Measurements from ENCODE around the gene LYRM2.

DNA sequence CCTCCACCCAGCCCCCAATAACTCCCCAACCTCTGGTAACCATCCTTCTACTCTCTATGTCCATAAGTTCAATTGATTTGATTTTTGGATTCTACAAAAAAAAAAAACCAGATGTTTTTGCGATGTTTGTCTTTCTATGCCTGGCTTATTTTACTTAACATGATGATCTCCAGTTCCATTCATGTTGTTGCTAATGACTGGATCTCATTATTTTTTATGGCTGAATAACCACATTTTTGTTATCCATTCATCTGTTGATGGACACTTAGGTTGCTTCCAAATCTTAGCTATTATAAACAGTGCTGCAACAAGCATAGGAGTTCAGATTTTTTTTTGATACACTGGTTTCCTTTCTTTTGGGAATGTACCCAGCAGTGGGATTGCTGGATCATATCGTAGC lies 98.8 kb downstream of the LYRM2 start:
- TF ChIP-seq, protein P1, sequence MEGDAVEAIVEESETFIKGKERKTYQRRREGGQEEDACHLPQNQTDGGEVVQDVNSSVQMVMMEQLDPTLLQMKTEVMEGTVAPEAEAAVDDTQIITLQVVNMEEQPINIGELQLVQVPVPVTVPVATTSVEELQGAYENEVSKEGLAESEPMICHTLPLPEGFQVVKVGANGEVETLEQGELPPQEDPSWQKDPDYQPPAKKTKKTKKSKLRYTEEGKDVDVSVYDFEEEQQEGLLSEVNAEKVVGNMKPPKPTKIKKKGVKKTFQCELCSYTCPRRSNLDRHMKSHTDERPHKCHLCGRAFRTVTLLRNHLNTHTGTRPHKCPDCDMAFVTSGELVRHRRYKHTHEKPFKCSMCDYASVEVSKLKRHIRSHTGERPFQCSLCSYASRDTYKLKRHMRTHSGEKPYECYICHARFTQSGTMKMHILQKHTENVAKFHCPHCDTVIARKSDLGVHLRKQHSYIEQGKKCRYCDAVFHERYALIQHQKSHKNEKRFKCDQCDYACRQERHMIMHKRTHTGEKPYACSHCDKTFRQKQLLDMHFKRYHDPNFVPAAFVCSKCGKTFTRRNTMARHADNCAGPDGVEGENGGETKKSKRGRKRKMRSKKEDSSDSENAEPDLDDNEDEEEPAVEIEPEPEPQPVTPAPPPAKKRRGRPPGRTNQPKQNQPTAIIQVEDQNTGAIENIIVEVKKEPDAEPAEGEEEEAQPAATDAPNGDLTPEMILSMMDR (IDR thresholded peaks at IDR 0.05), result no peak
- TF ChIP-seq EP300 (IDR thresholded peaks at IDR 0.05), result no peak
- no peak for TF ChIP-seq POLR2A (IDR thresholded peaks at IDR 0.05)

Data from ovary (tissue), 3 donors.